ENCODE results near the gene SCO2. TPM values are rescaled to one million over a fixed set of nuclear protein-coding genes. Genes with fewer than 3 reads are reported as not detected.

Gene SCO2
- total and polyA plus RNA-seq, 2 of the 13 experiments (the other 11 are each of a cell fraction or from before 2014, with no cell fraction given), result 0.32 to 3.7 TPM

- TF ChIP-seq ARID2 (CRISPR knock-in tag; IDR thresholded peaks at IDR 0.05; ENCODE audit: borderline replicate concordance), result no peak
- TF ChIP-seq SALL2 (CRISPR knock-in tag; IDR thresholded peaks at IDR 0.05), result peak; percentile 63
- no peak for TF ChIP-seq PAXIP1 (CRISPR knock-in tag; conservative IDR thresholded peaks at IDR 0.05)
- peak; percentile 45; the same call in 1 of the 2 replicates for TF ChIP-seq ZNF138 (CRISPR knock-in tag; IDR thresholded peaks at IDR 0.05; ENCODE audit: low read depth)
- no peak for TF ChIP-seq PHB2 (IDR thresholded peaks at IDR 0.05; ENCODE audit: partially characterized antibody)
- peak in 1 of 2 experiments; percentile 60; a peak in 1 of 4 replicates for TF ChIP-seq HMGXB4 (CRISPR knock-in tag; IDR thresholded peaks at IDR 0.05; ENCODE audit: borderline replicate concordance in 1 of 2, low read depth in 1 of 2)
- TF ChIP-seq, protein P1, sequence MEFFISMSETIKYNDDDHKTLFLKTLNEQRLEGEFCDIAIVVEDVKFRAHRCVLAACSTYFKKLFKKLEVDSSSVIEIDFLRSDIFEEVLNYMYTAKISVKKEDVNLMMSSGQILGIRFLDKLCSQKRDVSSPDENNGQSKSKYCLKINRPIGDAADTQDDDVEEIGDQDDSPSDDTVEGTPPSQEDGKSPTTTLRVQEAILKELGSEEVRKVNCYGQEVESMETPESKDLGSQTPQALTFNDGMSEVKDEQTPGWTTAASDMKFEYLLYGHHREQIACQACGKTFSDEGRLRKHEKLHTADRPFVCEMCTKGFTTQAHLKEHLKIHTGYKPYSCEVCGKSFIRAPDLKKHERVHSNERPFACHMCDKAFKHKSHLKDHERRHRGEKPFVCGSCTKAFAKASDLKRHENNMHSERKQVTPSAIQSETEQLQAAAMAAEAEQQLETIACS (CRISPR knock-in tag; IDR thresholded peaks at IDR 0.05), result peak; percentile 78
- peak; percentile 89 for TF ChIP-seq ZBTB25 (CRISPR knock-in tag; IDR thresholded peaks at IDR 0.05)
- TF ChIP-seq, protein P2, sequence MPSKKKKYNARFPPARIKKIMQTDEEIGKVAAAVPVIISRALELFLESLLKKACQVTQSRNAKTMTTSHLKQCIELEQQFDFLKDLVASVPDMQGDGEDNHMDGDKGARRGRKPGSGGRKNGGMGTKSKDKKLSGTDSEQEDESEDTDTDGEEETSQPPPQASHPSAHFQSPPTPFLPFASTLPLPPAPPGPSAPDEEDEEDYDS (CRISPR knock-in tag; IDR thresholded peaks at IDR 0.05), result peak; percentile 42
- TF ChIP-seq, protein P3, sequence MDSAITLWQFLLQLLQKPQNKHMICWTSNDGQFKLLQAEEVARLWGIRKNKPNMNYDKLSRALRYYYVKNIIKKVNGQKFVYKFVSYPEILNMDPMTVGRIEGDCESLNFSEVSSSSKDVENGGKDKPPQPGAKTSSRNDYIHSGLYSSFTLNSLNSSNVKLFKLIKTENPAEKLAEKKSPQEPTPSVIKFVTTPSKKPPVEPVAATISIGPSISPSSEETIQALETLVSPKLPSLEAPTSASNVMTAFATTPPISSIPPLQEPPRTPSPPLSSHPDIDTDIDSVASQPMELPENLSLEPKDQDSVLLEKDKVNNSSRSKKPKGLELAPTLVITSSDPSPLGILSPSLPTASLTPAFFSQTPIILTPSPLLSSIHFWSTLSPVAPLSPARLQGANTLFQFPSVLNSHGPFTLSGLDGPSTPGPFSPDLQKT (CRISPR knock-in tag; IDR thresholded peaks at IDR 0.05; ENCODE audit: borderline replicate concordance), result no peak
- 0 out of 2 replicates have a peak, but pooled peaks have one; percentile 44 for TF ChIP-seq CSRNP2 (CRISPR knock-in tag; conservative IDR thresholded peaks at IDR 0.05; ENCODE audit: low read depth)
- 0 out of 2 replicates have a peak, but pooled peaks have one; percentile 55 for TF ChIP-seq BRCA1 (CRISPR knock-in tag; IDR thresholded peaks at IDR 0.05)
- no peak for TF ChIP-seq ZFP36L1 (CRISPR knock-in tag; IDR thresholded peaks at IDR 0.05)
- peak; percentile 32; the same call in 1 of the 2 replicates for TF ChIP-seq ZNF792 (CRISPR knock-in tag; IDR thresholded peaks at IDR 0.05)
- no peak for TF ChIP-seq SMC3 (IDR thresholded peaks at IDR 0.05; ENCODE audit: low read length)
- TF ChIP-seq PCBP2 (optimal IDR thresholded peaks at IDR 0.05; ENCODE audit: low read depth, low read length, poor library complexity, severe bottlenecking), result no peak
- no peak for TF ChIP-seq ZBTB21 (CRISPR knock-in tag; IDR thresholded peaks at IDR 0.05)
- TF ChIP-seq CEBPG (CRISPR knock-in tag; IDR thresholded peaks at IDR 0.05), result peak; percentile 43; the same call in 1 of the 2 replicates
Measured at GRCh38 chr22:50529897-50530579, 4.6 kb upstream of the SCO2 start, which contains the start of gene TYMP (continued).

Measured in HepG2 (cell line).